ENCODE results near the gene ART3. TPM values are rescaled to one million over a fixed set of nuclear protein-coding genes. Genes with fewer than 3 reads are reported as not detected.
"Not testable (repeated sequence)": the region's sequence is repeated elsewhere in the genome, so short reads cannot be mapped to it uniquely, and the experiment has no call there.

The ART3 gene
- total RNA-seq, 1 donor from 2014 or later = 0.45 TPM

- TF ChIP-seq CTCF (IDR thresholded peaks at IDR 0.05; ENCODE audit: unreplicated experiment) = no peak
- no peak for DNase-seq (ENCODE audit: low spot score in 2 of 2, unreplicated experiment in 2 of 2)
- Mint-ChIP-seq H3K4me3 (no peak overlapping the region), H3K27ac (no peak overlapping the region), H3K27me3 (ENCODE audit: low read depth) (peaks cover 1% of the 10 kb centered on the region), H3K4me1 (no peaks in the 10 kb centered on the region), H3K36me3 (no peaks in the 10 kb centered on the region), H3K9me3 (no peaks in the 10 kb centered on the region)
Observed at GRCh38 chr4:76036855-76037254, 37.7 kb upstream of the ART3 start.

GRCh38 chr4:76042241-76042998 is 32.1 kb upstream of the ART3 start:
- H3K27ac Mint-ChIP-seq; DNase-seq (ENCODE audit: low spot score in 2 of 2, unreplicated experiment in 2 of 2); H3K27me3 Mint-ChIP-seq (ENCODE audit: low read depth); H3K4me3 Mint-ChIP-seq; H3K36me3 Mint-ChIP-seq; H3K4me1 Mint-ChIP-seq: not testable (repeated sequence)
- peaks cover 11% of the 10 kb centered on the region for H3K9me3 Mint-ChIP-seq

GRCh38 chr4:76043306-76043705 is 31.2 kb upstream of the ART3 start:
- not testable (repeated sequence) for H3K4me1 Mint-ChIP-seq; H3K27me3 Mint-ChIP-seq (ENCODE audit: low read depth); DNase-seq (ENCODE audit: low spot score in 2 of 2, unreplicated experiment in 2 of 2); H3K4me3 Mint-ChIP-seq; H3K36me3 Mint-ChIP-seq; H3K27ac Mint-ChIP-seq
- peaks cover 11% of the 10 kb centered on the region for H3K9me3 Mint-ChIP-seq

- not testable (repeated sequence) for H3K27ac Mint-ChIP-seq; DNase-seq (ENCODE audit: low spot score in 2 of 2, unreplicated experiment in 2 of 2); H3K36me3 Mint-ChIP-seq; H3K4me1 Mint-ChIP-seq; H3K4me3 Mint-ChIP-seq; H3K27me3 Mint-ChIP-seq (ENCODE audit: low read depth)
- H3K9me3 Mint-ChIP-seq = peaks cover 11% of the 10 kb centered on the region
Observed at GRCh38 chr4:76044686-76045085, 29.8 kb upstream of the ART3 start.

GRCh38 chr4:76049860-76050416 is 24.6 kb upstream of the ART3 start:
- H3K4me1 Mint-ChIP-seq; H3K27ac Mint-ChIP-seq; H3K4me3 Mint-ChIP-seq; H3K36me3 Mint-ChIP-seq; DNase-seq (ENCODE audit: low spot score in 2 of 2, unreplicated experiment in 2 of 2); H3K9me3 Mint-ChIP-seq; H3K27me3 Mint-ChIP-seq (ENCODE audit: low read depth): not testable (repeated sequence)

- H3K27ac Mint-ChIP-seq; H3K4me3 Mint-ChIP-seq; H3K27me3 Mint-ChIP-seq (ENCODE audit: low read depth); H3K9me3 Mint-ChIP-seq; DNase-seq (ENCODE audit: low spot score in 2 of 2, unreplicated experiment in 2 of 2); H3K36me3 Mint-ChIP-seq: not testable (repeated sequence)
- peaks cover 11% of the 10 kb centered on the region for H3K4me1 Mint-ChIP-seq
Observed at GRCh38 chr4:76050560-76051050, 23.9 kb upstream of the ART3 start.

GRCh38 chr4:76053730-76054129 is 20.8 kb upstream of the ART3 start:
- Mint-ChIP-seq H3K4me1 (peaks cover 12% of the 10 kb centered on the region), H3K27ac (no peak overlapping the region), H3K9me3 (no peaks in the 10 kb centered on the region), H3K4me3 (no peak overlapping the region), H3K27me3 (ENCODE audit: low read depth) (peaks cover 14% of the 10 kb centered on the region), H3K36me3 (no peaks in the 10 kb centered on the region)
- no peak for DNase-seq (ENCODE audit: low spot score in 2 of 2, unreplicated experiment in 2 of 2)
- no peak for TF ChIP-seq CTCF (IDR thresholded peaks at IDR 0.05; ENCODE audit: unreplicated experiment)

- H3K27ac Mint-ChIP-seq = no peak overlapping the region
- no peak for TF ChIP-seq CTCF (IDR thresholded peaks at IDR 0.05; ENCODE audit: unreplicated experiment)
- no peaks in the 10 kb centered on the region for H3K9me3 Mint-ChIP-seq
- no peaks in the 10 kb centered on the region for H3K36me3 Mint-ChIP-seq
- DNase-seq (ENCODE audit: low spot score in 2 of 2, unreplicated experiment in 2 of 2) = no peak
- H3K4me1 Mint-ChIP-seq = peaks cover 12% of the 10 kb centered on the region
- H3K4me3 Mint-ChIP-seq = no peak overlapping the region
- peaks cover 17% of the 10 kb centered on the region for H3K27me3 Mint-ChIP-seq (ENCODE audit: low read depth)
Observed at GRCh38 chr4:76055016-76055415, 19.5 kb upstream of the ART3 start.

Measured in mesothelial cell of epicardium (in vitro differentiated cells).